DMS153 (cell line): ENCODE data around the gene SLC12A1.

ENCODE experiments used
- DNase-seq: peaks from one replicate; lab custom pipeline; 2025; lab: John Stamatoyannopoulos, UW

The SLC12A1 gene

GRCh38 chr15:48242535-48242934, 36.4 kb downstream of the SLC12A1 start:
- DNase-seq = no peak

GRCh38 chr15:48244921-48245320, 38.8 kb downstream of the SLC12A1 start:
- no peak for DNase-seq

- DNase-seq = no peak
These were observed 42.3 kb downstream of the SLC12A1 start for GRCh38 chr15:48248414-48248813.

- no peak for DNase-seq
These were observed 44.6 kb downstream of the SLC12A1 start for GRCh38 chr15:48250640-48251076.

GRCh38 chr15:48253172-48253571, 47.1 kb downstream of the SLC12A1 start:
- no peak for DNase-seq

- no peak for DNase-seq
These were observed 59.0 kb downstream of the SLC12A1 start for GRCh38 chr15:48265135-48265534.

- DNase-seq = no peak
These were observed 60.1 kb downstream of the SLC12A1 start for GRCh38 chr15:48266024-48266689.

GRCh38 chr15:48267766-48268165, 61.7 kb downstream of the SLC12A1 start:
- DNase-seq = no peak

- DNase-seq = no peak
These were observed 66.9 kb downstream of the SLC12A1 start for GRCh38 chr15:48273049-48273448.

GRCh38 chr15:48278666-48279065, 72.6 kb downstream of the SLC12A1 start:
- no peak for DNase-seq

GRCh38 chr15:48279608-48280007, 73.5 kb downstream of the SLC12A1 start:
- no peak for DNase-seq

- DNase-seq = no peak
These were observed 75.6 kb downstream of the SLC12A1 start for GRCh38 chr15:48281674-48282073.

GRCh38 chr15:48282216-48282615, 76.1 kb downstream of the SLC12A1 start:
- DNase-seq = no peak

GRCh38 chr15:48283396-48284145, 77.5 kb downstream of the SLC12A1 start:
- DNase-seq = no peak

- DNase-seq = peak; percentile 56
These were observed 79.5 kb downstream of the SLC12A1 start for GRCh38 chr15:48285329-48286214.

GRCh38 chr15:48289628-48290027, 83.5 kb downstream of the SLC12A1 start:
- no peak for DNase-seq

- no peak for DNase-seq
These were observed 86.4 kb downstream of the SLC12A1 start for GRCh38 chr15:48292458-48292857.

- no peak for DNase-seq
These were observed 91.6 kb downstream of the SLC12A1 start for GRCh38 chr15:48297668-48298067.

GRCh38 chr15:48298914-48299313, 92.8 kb downstream of the SLC12A1 start:
- DNase-seq = no peak

- DNase-seq = no peak
These were observed 93.9 kb downstream of the SLC12A1 start for GRCh38 chr15:48300038-48300437.

GRCh38 chr15:48304398-48304797, 98.3 kb downstream of the SLC12A1 start:
- DNase-seq = no peak

GRCh38 chr15:48306639-48307038, 100.5 kb downstream of the SLC12A1 start:
- DNase-seq = no peak

GRCh38 chr15:48307586-48307985, 101.5 kb downstream of the SLC12A1 start:
- no peak for DNase-seq
